ENCODE data around the gene SDC1.

GRCh38 chr2:20231159-20231558, 6.2 kb upstream of the SDC1 start:
- TF ChIP-seq CTCF (IDR thresholded peaks at IDR 0.05; ENCODE audit: borderline replicate concordance, extremely low read depth, low read length, poor library complexity, severe bottlenecking) (no peak), EZH2 (IDR thresholded peaks at IDR 0.05; ENCODE audit: borderline replicate concordance, low read depth, low read length, severe bottlenecking) (no peak)
